HG02571 (cell line): ENCODE results near the gene TOGARAM2.

Source experiments
- ATAC-seq: cut with Tn5 transposase; IDR thresholded peaks from one replicate; pipeline ENCODE4 v1.9.1; 2021; ENCODE audit warnings: mild to moderate bottlenecking, moderate library complexity; ENCODE audit not compliant: unreplicated experiment

The TOGARAM2 gene

DNA sequence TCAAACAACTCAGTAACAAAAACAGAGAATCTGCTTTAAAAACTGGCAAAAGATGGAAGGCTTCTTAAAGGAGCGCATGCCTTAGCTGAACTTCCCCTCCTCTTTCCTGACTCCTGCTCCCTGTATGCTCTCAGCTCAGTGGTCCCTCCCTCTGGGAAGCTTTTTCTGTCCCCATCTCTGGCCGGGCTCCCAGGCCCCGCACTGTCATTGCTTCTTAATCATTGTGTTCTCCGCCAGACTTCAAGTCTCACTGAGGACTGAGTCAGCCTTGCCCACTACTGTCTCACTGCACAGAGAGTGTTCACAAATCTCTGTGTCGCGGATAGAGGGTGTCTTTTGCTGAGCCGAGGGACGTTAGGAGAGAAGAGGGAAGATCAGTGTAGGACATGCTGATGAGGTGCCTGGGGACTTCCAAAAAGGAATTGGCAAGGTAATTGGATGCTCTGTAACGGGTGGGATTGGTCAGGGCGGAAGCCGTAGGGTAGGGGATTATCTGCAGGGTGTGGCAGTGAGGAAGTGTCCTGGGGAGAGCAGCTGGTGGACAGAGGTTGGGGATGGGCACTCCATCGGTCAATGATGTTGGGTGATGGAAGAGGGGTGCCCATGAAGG is 16.2 kb downstream of the TOGARAM2 start:
- no peak for ATAC-seq

DNA sequence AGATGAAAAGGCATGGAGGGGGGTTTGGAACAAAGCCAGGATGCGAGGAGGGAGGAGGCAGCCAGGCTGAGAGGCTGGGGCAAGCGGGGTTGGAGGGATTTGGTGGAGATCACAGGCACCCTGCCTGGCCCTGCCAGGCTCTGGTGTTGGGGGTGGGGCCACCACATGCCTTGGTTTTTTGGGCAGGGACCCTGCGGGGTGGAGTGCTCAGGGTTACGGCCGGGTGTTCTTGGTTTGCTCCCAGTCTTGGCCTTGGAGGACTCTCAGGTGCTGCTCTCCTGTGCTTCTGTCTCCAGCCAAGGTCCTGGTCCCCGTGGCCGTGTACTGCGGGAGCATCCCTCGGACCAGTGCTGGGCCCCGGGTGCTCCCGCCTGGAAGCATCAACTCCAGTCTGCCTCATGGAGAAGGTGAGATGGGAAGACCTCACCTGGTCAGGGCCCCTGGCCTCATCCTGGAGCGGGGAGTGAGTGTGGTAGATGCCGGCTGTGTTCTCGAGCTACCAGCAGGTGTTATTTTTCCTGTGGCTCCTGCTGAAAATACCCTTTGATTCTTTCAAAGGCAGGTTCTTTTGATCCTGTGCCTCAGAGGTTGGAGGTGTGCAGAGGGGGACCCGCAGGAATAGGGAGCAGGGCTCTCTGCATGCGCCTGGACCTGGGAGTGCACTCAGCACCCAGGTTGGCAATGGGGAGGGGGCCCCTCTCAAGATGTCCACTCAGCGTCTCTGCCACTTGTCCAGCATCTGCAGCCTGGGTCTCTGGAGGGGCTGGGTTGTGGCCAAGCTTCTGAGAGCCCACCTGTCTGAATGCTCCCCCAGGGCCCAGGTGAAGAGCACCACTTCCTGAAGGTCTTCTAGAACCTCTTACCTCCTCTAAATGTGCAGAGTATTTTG is 17.0 kb downstream of the TOGARAM2 start:
- ATAC-seq, result no peak

DNA sequence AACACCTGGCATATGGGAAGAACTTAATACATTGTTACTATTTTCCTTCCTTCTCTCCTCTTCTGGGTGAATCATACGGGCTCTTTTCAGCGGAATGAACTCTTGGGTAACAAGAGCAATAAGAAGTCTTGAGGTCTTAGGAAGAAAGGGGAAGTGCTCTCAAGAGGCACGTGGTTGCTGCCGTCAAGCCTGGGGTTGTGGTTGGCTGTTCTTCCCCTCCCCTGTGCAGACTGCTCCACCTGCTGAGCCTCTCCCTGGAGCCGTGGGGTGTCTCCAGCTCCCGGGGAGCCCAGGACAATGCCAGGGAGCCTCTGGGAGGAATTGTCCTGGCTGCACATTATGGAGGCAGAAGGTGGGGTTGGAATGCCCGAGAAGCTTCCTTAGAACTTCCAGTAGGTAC is 19.4 kb downstream of the TOGARAM2 start:
- ATAC-seq, result no peak

DNA sequence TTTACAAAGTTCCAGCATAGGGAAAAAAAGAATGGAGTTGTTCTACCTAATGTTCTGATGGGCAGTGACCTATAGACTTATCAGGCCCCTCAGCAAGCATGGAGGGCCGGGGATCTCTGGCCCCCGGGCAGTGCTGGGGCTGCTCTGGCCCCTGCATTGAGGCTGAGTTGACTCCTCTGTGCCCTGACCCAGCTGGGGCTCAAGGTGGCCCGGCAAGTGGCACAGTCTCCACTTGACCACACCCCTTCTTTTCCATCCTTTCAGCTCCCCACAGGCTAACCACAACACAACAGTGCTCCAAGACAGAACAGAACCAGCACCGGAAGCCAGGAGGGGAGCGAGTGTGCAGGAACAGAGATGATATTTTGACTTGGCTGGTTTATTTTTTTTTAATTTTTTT is 19.9 kb downstream of the TOGARAM2 start:
- no peak for ATAC-seq

DNA sequence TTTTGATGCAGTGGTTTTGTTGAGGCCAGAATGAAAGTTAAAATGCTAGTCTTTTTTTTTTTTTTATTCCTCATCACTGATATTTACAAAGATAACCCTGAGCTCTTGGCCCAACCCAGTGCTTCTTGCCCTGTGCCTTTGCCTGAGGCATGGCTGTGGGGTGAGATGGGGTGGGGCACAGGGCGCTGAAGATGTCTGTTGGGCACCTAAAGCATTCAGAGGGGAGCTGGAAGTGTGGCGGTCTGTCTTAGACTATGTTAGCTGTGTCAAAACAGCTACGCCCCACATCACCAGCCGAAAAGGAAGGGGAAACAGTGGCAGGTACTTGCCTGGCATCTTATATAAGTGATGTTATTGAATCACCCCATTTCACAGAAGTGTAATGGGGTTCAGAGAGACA is 20.7 kb downstream of the TOGARAM2 start:
- no peak for ATAC-seq

DNA sequence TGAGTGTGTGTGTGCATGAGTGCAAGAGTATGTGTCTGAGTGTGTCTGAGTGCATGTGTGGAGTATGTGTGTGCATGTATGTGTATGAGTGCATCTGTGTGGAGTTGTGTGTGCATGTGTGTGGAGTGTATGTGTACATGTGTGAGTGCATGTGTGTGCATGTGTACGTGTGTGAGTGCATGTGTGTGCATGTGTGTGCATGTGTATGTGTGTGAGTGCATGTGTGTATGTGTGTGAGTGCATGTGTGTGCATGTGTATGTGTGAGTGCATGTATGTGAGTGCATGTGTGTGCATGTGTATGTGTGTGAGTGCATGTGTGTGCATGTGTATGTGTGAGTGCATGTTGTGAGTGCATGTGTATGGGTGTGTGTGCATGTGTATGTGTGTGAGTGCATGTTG is 23.7 kb downstream of the TOGARAM2 start:
- ATAC-seq, result no peak

DNA sequence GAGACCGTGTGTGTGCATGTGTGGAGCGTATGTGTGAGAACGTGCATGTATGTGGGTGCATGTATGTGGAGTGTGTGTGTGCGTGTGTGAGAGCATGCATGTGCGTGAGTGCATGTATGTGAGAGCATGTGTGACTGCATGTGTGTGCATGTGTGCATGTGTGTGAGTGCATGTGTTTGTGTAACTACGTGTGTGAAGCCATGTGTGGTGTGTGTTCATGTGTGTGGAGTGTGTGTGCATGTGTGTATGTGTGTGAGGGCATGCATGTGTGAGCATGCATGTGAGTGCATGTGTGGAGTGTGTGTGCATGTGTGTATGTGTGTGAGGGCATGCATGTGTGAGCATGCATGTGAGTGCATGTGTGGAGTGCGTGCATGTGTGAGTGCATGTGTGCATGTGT is 24.2 kb downstream of the TOGARAM2 start:
- no peak for ATAC-seq

DNA sequence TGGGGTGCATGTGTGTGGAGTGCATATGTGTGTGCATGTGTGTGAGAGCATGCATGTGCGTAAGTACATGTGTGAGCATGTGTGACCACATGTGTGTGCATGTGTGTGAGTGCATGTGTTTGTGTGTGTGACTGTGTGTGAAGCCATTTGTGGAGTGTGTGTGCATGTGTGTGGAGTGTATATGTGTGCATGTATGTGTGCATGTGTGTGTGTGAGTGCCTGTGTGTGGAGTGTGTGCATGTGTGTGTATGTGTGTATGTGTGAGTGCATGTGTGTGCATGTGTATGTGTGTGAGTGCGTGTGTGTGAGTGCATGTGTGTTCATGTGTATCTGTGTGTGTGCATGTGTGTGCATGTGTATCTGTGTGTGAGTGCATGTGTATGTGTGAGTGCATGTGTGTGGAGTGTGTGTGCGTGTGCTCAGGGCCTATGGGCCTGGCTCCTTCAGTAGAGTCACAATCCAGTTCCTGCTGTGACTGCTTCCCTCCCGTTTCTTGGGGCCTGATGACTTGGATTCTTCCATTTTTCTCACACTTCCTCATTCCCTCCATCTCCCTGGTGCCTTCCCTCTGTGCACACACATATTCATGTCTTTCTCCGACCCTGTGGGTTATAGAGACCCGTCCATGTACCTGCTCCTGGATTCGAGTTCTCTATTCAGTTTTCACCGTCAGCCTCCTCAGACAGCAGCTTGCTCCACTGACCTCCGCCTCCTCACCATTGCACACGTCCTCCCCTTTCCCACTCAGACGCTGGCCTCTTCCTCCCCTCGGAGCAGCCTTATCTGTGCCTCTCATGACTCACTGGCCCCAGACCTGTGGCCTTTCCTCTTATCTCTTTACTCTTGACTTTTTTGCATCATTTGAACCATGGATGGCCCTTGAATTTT is 25.2 kb downstream of the TOGARAM2 start:
- ATAC-seq, result no peak

DNA sequence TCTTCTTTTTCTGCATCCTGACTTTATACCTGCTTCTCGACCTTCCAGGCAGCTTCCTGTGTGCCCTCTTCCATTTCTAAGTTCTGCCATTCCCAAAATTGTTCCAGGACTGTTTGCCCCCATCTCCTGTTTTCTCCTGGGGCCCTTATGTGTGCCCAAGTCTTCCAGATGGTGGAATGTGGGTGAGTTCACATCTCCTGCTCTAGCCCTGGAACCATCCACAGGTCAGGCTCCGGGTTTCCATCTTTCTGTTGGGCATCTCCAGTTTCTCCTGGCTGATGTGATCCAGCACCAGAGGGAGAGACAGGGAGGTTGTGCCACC is 25.8 kb downstream of the TOGARAM2 start:
- ATAC-seq, result no peak

DNA sequence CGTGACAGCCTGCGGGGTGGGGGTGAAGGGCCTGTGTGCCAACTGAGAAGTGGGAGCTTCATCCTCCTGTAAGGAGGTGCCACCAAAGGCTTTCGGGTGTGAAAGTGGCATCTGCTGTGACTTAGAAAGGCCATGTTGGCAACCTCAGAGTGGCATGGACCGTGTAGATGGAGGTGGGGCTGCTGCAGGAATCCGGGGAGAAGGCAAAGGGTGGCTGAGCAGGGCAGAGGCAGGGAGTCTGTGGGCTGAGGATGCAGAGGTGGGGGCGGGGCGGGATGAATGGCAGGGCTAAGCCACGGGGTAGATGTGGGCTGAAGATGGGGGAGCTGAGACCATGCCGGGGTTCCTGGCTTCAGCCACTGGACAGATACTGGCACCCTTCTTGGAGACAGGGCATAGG is 28.2 kb downstream of the TOGARAM2 start:
- ATAC-seq, result no peak

DNA sequence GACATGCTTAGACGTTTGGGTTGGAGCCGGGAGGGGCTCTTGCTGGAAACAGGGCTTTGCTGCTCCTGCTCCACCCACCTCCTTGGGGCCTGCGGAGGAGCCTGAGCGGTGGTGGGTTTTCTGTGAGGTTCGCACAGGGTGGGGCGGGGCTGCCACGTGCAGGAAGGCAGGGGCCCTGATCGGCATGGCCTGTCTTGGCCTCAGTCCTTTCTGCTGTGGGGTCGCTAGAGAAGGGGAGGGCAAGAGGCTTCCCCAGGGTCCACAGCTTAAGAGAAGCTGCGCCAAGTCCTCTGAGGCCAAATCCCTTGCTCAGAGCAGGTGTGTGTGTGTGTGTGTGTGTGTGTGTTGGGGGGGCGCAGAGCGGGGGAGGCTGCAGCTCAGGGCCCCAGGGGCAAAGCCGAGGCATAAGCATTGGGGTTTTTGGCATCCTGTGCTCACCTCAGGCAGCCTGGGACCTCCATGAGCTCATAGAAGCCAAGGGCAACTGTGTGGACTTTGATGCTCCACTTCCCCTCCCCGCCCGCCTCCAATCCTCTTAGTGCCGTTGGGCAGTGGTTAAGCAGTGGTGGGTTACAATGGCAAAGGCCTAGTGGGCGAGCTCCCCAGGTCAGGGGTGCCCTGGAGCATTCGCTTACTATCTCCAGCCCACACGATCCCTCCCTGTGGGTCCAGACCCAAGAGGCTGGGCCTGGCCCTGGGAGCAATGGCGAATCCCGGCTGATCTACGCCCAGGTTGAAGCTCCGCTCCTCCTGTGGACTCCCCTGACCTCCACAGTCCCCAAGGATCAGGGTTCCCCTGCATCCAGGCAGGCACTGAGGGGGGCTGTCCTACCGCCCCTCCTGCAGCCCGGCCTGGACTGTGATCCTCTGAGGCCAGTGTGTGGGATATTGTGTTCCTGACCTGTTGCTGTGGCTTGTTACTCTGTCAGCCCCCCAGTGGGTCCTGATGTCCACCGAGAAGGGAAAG is 28.9 kb downstream of the TOGARAM2 start:
- ATAC-seq, result no peak

DNA sequence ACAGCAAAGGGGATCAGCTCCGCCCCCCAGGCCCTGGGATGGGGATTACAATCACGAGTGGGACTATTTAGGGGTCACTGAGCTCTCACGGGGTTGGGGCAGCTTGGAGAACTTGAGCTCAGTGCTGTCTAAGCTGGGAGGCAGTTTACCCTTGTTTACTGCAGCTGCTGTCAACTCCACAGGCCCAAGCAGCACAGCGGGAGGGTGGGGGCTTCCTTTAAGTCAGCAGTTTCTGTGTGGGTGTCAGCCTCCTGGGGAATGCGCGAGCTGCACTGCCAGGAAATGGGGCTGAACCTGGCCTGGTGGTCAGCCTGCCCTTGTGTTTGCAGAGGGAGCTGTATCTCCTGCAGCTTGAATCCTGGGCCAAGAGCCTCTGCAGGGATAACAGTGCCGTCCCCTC is 29.8 kb downstream of the TOGARAM2 start:
- no peak for ATAC-seq

DNA sequence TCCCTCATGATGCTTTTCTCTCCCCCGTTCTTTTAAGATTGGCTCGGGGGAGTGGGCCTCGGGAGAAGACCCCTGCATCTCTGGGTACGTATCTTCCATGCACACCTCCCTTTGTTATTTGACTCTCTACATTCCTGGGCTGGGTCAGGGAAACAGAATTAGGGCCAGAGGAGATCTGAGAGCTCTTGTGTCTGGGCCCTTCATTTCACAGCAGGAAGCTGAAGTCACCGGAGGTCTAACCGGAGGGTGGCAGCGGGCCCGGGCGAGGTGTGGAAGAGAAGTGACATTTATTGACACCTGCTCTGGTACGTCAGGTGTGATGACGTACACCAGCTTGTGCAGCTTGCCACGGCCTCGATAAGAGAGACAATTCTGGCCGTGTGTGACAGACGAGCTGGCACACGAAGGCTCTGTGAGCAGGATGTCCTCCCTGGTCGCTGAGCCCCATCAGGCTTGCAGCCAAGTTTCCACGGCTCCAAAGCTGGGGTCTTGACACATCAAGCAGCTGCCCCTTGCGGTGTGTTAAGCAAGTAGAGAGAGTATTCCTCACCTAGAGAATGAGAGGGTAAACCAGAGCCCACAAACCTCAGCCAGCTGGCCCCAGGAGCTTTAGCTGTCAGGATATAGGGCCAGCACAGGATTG is 30.4 kb downstream of the TOGARAM2 start:
- no peak for ATAC-seq

DNA sequence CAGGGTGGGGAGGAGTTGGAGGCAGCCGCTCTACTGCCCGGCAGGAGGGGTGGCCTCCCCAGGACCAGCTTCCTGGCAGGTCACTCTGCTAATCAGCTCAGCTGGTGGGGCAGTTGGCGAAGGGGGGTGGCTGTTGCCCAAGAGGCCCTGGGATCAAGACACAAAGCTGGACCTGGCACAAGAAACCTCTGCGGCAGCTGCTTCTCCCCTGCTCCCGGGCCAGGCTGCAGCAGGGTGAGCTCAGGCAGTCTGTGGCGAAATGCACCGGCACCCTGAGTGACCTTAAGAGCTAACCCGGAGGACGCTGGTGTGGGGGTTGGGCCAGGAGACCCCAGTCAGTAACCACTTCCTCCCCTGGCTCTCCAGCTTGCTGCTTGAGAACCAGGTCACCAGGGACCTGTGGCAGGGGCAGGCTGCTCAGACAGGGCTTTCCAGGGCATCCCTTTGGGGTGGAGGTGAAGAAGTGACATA is 31.1 kb downstream of the TOGARAM2 start:
- ATAC-seq, result no peak

DNA sequence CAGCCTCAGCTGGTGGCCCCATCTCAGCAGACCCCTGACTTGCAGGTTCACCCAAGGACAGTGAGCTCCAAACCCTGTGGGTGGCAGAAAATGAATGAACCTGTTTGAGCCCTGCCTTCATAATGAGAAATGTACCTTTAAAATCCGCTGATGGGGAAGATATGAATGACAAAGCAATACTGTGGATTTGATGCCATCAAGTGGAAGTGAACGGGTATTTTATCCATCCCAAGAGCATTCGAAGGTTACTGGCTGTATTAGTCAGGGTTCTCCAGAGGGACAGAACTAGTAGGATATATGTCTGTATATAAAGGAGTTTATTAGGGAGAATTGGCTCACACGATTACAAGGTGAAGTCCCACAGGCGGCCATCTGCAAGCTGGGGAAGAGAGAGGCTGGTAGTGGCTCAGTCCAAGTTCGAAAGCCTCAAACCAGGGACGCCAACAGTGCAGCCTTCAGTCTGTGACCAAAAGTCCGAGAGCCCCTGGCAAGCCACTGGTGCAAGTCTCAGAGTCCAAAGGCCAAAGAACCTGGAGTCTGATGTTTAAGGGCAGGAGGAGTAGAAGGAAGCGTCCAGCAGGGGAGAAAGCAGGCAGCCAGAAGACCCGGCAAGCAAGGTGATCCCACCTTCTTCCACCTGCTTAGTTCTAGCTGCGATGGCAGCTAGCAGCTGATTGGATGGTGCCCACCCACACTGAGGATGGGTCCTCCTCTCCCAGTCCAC is 32.1 kb downstream of the TOGARAM2 start:
- ATAC-seq, result no peak

DNA sequence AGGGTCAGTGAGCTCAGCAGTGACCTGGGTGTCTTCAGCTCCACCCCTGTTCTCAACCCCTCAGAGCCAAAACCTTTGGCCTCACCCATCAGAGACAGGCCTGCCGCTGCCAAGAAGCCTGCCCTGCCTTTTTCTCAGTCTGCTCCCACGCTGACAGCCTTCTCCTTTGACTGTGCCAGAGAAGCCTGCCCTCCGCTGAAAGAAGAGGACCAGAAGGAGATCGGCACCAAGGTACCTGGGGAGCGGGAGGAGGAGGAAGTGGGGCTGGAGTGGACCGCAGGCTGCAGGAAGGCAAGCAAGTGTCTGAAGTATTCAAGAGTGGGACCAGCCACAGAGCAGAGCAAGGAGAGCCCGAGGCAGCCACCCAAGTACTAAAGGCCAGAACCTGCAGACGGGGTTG is 33.2 kb downstream of the TOGARAM2 start:
- ATAC-seq, result no peak

DNA sequence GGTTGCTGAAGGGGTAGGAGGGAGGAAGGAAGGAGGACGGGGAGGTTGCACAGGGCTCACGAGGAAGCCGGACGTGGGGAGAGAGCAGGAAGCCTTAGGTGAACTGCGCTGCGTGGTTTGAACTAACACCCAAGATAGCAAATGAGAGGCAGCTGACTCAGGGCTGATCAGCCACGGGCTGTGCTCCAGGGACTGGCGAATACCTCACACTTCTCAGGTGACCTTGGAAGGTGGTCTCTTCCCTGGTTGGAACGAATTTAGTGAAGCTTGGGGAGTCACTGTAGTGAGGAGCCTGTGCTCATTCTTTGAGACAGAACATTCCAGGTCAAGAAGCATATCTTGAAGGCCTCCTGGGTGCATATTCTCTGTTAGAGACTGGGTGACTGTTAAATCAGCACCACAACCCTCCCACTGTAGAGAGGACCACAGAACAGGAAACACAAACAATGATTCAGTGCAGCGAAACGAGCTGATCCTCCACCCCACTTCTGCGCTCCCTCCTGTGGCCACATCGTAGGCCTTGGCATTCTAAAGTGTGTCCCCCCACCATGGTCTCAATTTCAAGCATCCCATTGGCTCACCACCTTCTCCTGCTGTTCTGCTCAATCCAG is 33.8 kb downstream of the TOGARAM2 start:
- no peak for ATAC-seq

DNA sequence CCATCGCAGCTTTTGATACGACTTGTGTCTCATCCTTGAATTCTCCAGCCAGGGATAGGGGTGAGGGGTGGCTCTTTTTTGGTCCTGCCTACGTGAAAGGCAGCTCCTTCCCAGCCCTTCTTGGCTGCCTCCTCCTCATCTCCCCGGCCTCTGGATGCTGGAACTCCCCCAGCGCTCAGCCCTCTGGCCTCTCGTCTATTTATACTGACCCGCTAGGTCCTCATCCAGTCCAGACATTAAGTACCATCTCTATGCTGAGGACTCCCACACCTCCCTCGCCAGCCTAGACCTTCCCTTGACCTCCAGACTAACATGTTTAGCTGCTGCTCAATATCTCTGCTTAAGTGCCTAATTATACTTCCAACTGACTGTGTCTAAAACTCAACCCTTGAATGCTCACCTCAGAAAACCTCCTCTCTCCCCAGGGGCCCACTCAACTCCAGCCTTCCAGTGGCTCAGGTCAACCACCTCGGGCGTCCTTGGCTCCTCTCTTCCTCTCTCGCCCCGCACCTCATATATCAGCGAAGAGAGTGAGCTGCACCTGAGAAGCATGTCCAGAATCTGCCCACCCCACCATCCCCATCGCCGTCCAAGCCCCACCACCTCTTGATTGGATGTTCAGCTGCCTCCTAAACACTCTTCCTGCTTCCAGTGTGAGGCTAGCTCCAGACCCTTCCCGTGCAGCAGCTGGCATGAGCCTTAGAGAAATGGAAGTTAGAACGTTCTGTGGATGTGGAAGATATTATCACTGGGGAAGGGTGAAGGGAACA is 34.8 kb downstream of the TOGARAM2 start:
- ATAC-seq, result no peak
